Activated CD4-positive, alpha-beta T cell treated with anti-CD3 and anti-CD28 coated beads, Interleukin-2, Interleukin-4, amounts not matched to agents 100 ng/mL and 50 ng/mL, durations not matched to agents 16 hours and 8 hours (primary cell): ENCODE results near the gene CAPRIN2.

Experiments used
- DNase-seq: peaks from one replicate; pipeline ENCODE4 v3.0.0-alpha.2; 2020; ENCODE audit warnings: low spot score

CAPRIN2 gene

DNA sequence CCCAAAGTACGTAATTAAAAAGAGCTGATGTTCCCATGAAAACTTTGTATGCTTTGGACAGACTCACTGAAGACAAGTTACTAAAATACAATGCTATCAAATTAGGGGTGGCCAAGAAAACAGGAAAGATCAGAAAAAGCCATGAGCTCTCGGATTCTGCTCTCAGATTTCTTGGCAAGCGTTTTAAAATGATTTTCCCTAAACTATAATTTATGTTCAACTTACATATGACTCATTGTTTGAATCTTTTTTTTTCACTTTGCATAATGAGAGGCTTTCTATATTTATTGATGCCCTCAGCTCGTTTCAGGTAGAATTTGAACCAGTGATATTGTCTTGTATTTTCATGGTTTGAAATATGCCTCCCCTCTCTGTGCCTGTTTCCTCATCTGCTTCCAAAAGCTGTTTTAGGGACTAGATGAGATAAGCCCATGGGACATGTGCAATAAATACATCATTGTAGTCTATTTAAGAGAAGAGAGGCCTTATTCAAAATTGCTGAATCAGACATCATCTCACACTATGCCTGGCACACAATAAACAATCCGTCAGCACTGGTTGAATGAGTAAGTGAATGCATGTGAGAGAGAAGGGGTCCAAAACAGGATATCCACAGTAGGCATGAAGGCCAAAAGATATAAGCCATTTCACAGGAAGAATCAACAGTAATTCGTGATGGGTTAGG lies 54.4 kb downstream of the CAPRIN2 start:
- no peak for DNase-seq

- DNase-seq, result no peak
These were observed 56.4 kb downstream of the CAPRIN2 start for GRCh38 chr12:30698346-30698745.

- DNase-seq, result no peak
These were observed 57.8 kb downstream of the CAPRIN2 start for GRCh38 chr12:30696943-30697342.

GRCh38 chr12:30696486-30696885 lies 58.3 kb downstream of the CAPRIN2 start:
- DNase-seq, result no peak

DNA sequence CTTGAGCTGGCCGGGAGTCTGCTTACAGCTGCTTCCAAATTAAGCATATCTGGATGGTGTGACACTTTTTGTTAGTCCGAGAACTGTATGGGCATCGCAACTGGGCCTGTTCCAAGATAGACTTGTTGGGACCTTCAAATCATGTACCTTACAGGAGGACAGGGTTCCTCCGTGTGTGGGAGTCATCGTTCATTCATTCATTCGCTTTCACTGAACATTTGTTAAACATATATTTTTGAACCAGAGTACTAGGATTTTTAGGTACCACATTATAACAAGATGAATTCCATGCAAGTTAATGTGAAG lies 58.7 kb downstream of the CAPRIN2 start:
- DNase-seq, result no peak

- peak; percentile 89 for DNase-seq
These were observed 59.3 kb downstream of the CAPRIN2 start, which contains the start of gene IPO8 for GRCh38 chr12:30695199-30696102. IPO8 (minus strand) TSS chr12:30695869; CDS start chr12:30695647, 222 bp downstream.

GRCh38 chr12:30694412-30695198 lies 60.1 kb downstream of the CAPRIN2 start:
- DNase-seq, result no peak

- no peak for DNase-seq
These were observed 62.3 kb downstream of the CAPRIN2 start for GRCh38 chr12:30692470-30692869.

GRCh38 chr12:30691122-30691879 lies 63.5 kb downstream of the CAPRIN2 start:
- no peak for DNase-seq

GRCh38 chr12:30687265-30687986 lies 67.3 kb downstream of the CAPRIN2 start:
- no peak for DNase-seq

DNA sequence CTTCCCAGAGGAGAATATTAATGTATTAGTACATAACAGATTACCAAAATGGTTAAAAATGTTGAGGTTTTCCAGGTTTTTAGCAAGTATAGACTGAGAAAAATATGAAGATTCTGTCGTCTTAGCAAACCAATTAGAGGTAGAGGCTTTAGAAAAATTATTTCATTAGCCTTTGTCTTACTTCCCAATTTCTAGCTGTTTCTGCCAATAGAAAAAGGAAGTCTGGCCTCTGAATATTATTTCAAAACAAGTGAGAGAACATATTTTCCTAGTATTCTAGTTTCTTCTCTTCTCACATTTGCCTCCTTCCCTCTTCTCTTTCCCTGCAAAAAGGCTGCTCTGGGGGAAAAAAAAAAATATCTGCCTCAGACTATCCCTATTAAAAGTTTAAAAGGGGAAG lies 75.5 kb downstream of the CAPRIN2 start:
- no peak for DNase-seq

- no peak for DNase-seq
These were observed 76.5 kb downstream of the CAPRIN2 start for GRCh38 chr12:30678221-30678620.

DNA sequence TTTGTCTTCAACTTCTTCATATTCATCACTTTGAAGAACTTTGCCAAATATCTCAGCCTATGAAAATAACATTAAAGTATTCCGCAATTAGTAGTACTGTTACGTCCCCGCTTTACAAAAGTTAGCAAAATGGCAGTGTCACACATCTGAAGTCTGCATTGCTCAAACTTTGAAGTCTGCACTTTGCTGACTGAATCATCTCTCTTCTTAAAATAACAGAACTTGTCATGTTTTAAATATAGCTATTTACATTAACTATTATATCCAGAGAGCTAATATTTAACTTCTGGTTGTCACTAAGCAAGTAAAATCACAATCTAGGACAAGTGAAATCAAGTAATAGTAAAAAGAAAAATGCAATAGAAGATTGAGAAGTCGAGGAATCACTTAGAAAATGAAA lies 93.5 kb downstream of the CAPRIN2 start:
- DNase-seq, result no peak
